Limb (tissue), 2 donors: Measurements from ENCODE around the gene PADI1.

Experiments
- DNase-seq, 2 donors: peaks; one replicate each; pipeline ENCODE4 v3.0.0-alpha.2; 2016; ENCODE audit errors: extremely low spot score in 2 of 2

Gene PADI1

GRCh38 chr1:17181781-17182464 is 23.0 kb upstream of the PADI1 start:
- no peak for DNase-seq

- DNase-seq: no peak
Measured at GRCh38 chr1:17183388-17184160, 21.4 kb upstream of the PADI1 start.

GRCh38 chr1:17184161-17184665 is 20.7 kb upstream of the PADI1 start:
- DNase-seq: no peak

GRCh38 chr1:17184822-17185484 is 20.0 kb upstream of the PADI1 start:
- no peak for DNase-seq

GRCh38 chr1:17185485-17185860 is 19.5 kb upstream of the PADI1 start:
- no peak for DNase-seq

- DNase-seq: no peak
Measured at GRCh38 chr1:17186216-17186909, 18.6 kb upstream of the PADI1 start.

GRCh38 chr1:17187051-17187450 is 17.9 kb upstream of the PADI1 start:
- no peak for DNase-seq

- DNase-seq: no peak
Measured at GRCh38 chr1:17188217-17188616, 16.7 kb upstream of the PADI1 start.

GRCh38 chr1:17188889-17189631 is 15.9 kb upstream of the PADI1 start:
- no peak for DNase-seq

GRCh38 chr1:17189632-17189990 is 15.3 kb upstream of the PADI1 start:
- no peak for DNase-seq

- DNase-seq: no peak
Measured at GRCh38 chr1:17190010-17190995, 14.6 kb upstream of the PADI1 start.

GRCh38 chr1:17191990-17192242 is 13.0 kb upstream of the PADI1 start:
- no peak for DNase-seq

- DNase-seq: no peak
Measured at GRCh38 chr1:17192394-17193221, 12.3 kb upstream of the PADI1 start.

- no peak for DNase-seq
Measured at GRCh38 chr1:17193222-17194132, 11.5 kb upstream of the PADI1 start.

GRCh38 chr1:17194133-17194475 is 10.8 kb upstream of the PADI1 start:
- DNase-seq: no peak

GRCh38 chr1:17194615-17195528 is 10.1 kb upstream of the PADI1 start:
- no peak for DNase-seq

- DNase-seq: no peak
Measured at GRCh38 chr1:17195731-17196130, 9.2 kb upstream of the PADI1 start.
